Uterus (tissue), 2 donors: ENCODE measurements around the gene TSC2.
A peak's percentile ranks its signal among the peaks of the same experiment; 100 is the strongest.

Source experiments
- CTCF ChIP-seq, 4 experiments: fragments of 200-600 bp in 2 of 4; fragments of 450-650 bp in 2 of 4; sonication (generic) in 2 of 4; IDR thresholded peaks; one replicate each; pipeline ENCODE4 v1.5.1; 2016 to 2019; ENCODE audit warnings: antibody characterized with exemption in 4 of 4, mild to moderate bottlenecking in 2 of 4, moderate library complexity in 1 of 4
- POLR2A ChIP-seq, 2 donors: fragments of 450-650 bp; IDR thresholded peaks; one replicate each; pipeline ENCODE4 v1.6.1; 2016; ENCODE audit warnings: antibody characterized with exemption in 2 of 2, mild to moderate bottlenecking in 1 of 2, moderate library complexity in 1 of 2

GRCh38 chr16:2090777-2091546 lies 43.2 kb downstream of the TSC2 start:
- TF ChIP-seq CTCF (IDR thresholded peaks at IDR 0.05) (peak in 1 of 4 experiments; percentile 21), POLR2A (IDR thresholded peaks at IDR 0.05) (peak in 1 of 2 donors; percentile 28)
